Activated T-helper 1 cell treated with Interleukin-2 at 50 U/mL for 16 hours (primary cell): Measurements from ENCODE around the gene ZNF766.
A peak's percentile ranks its signal among the peaks of the same experiment; 100 is the strongest.
"Not testable (repeated sequence)": the region's sequence is repeated elsewhere in the genome, so short reads cannot be mapped to it uniquely, and the experiment has no call there.

Source experiments
- DNase-seq: peaks from one replicate; pipeline ENCODE4 v3.0.0-alpha.2; 2020; ENCODE audit warnings: low read depth

ZNF766 gene

DNA sequence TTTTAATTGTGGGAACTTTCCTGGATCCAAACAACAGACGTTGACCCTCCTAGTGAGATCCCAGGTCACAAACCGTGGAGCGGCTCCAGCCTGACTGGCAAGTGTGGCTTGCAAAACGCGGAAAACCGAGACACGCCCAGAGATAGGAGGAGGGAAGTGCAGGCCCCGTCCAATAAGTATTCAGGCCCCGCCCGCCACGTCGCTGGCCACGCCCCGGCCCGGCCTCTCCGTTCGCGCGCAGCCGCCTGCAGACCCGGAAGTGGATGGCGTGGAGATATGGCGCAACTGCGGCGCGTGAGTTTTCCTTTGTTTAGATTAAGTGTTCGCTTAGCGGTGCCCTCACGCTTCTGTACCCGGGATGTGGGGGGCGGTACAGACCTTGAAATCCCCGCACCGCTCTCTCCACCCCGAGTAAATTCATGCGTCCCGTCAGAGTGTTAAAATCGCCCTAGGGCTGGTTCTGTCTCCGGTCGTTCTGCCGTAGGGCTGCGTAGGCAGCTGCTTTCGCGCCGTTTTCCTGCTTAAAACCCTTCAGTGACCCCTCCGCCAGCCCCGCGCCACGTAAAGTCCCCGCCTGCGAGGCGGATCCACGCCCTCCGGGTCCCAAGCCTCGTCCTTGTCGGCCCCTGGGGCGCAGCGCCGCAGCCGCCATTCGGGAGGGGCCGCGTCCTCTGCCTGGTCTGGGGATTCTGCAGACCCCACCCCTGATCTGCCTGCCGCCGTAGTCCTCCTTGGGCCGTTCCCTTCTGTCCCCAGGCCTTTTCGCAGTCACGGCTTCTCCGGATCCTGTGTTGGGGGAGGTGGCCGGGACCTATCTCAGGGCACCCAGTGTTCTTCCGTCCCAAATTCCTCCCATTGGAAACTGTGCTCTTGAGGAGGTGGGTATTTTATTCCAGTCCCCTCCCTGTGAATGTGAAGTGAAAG lies at the start of gene ZNF766:
Gene ZNF766, plus strand, starts transcription at position 250 of the 924 bp plus-strand sequence. Its CDS starts 27 bp downstream, at position 277.
- peak; percentile 96 for DNase-seq

GRCh38 chr19:52219611-52220010 lies 49.8 kb upstream of the ZNF766 start:
- DNase-seq, result no peak

DNA sequence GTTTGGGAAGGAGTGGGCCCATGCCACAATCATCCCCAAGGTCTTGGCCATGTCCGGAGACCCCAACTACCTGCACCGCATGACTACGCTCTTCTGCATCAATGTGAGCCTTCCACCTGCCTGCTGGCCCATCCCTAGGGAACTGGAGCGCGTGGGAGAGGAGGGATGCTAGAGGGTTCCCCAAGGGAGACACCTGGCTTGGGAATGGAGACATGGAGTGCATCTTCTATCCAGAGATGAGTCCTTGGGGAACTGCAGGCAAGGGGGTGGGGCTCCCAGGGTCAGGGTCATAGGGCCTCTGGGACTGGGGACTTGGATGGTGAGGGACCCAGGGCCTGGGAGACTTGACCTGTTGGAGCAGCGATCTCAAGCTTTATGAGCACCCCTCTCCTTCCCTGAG lies 48.4 kb upstream of the ZNF766 start:
- DNase-seq, result no peak

DNA sequence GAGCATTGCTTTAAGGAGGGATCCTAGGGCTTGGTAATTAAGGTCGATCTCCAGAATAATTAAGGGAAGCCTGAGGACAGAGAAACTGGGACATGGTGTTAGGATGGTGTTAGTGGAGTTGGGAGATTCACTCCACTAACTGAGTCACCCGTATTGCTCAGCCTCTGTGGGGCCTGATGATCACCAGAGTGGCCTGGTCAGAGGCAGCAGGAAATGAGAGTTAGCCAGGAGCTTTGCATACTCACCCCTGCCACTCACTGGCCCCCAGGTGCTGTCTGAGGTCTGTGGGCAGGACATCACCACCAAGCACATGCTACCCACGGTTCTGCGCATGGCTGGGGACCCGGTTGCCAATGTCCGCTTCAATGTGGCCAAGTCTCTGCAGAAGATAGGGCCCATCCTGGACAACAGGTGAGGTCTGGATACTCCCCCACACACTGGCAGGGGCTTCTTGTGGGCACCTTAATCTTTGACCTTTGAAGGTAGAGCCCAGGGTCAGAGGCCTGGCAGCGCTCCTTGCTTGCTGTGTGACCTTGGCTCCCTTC lies 47.5 kb upstream of the ZNF766 start:
- no peak for DNase-seq

- no peak for DNase-seq
Measured at GRCh38 chr19:52224211-52224610, 45.2 kb upstream of the ZNF766 start.

DNA sequence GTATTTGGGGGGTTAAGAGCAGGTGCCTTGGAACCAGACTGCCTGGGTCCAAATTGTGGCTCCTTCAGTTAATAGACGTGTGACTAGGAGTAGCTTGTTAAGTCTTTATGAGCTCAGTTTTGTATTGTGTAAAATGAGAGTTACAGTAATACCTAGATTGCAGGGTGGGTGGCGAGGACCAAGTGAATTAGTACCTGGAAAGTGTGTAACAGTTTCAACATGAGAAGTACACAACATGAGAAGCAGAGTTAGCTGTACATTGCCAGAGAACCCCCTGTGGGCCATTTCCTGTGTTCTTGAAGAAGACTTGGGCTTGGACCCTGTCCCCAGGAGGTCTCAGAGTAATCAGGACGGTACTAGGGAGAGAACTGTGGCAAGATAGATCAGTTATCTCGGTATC lies 42.7 kb upstream of the ZNF766 start:
- DNase-seq, result no peak

- DNase-seq, result no peak
Measured at GRCh38 chr19:52227196-52227940, 42.0 kb upstream of the ZNF766 start.

DNA sequence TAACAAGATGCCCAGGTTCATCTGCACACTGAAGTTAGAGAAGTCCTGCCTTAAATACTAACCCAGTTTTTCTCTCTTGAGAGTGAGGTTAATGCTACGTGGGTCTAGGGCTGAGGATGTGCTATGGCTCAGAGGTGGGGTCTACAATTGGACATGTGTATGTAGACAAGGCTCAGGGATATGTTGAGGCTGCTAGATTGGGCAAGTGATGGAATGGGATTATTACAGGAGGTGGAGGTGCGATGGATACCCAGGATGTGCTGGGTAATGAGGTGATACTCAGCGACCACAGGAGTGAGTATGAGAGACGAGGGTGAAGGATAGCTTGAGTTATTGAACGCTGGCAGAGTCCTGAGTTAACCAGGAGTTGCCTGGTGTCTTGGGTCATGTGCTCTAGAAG lies 41.4 kb upstream of the ZNF766 start:
- no peak for DNase-seq

GRCh38 chr19:52229524-52229923 lies 39.9 kb upstream of the ZNF766 start:
- no peak for DNase-seq

- DNase-seq, result no peak
Measured at GRCh38 chr19:52230685-52231084, 38.7 kb upstream of the ZNF766 start.

GRCh38 chr19:52231154-52231910 lies 38.1 kb upstream of the ZNF766 start:
- no peak for DNase-seq

- no peak for DNase-seq
Measured at GRCh38 chr19:52234406-52234805, 35.0 kb upstream of the ZNF766 start.

- no peak for DNase-seq
Measured at GRCh38 chr19:52237197-52237596, 32.2 kb upstream of the ZNF766 start.

- peak; percentile 40 for DNase-seq
Measured at GRCh38 chr19:52237771-52238400, 31.5 kb upstream of the ZNF766 start.

DNA sequence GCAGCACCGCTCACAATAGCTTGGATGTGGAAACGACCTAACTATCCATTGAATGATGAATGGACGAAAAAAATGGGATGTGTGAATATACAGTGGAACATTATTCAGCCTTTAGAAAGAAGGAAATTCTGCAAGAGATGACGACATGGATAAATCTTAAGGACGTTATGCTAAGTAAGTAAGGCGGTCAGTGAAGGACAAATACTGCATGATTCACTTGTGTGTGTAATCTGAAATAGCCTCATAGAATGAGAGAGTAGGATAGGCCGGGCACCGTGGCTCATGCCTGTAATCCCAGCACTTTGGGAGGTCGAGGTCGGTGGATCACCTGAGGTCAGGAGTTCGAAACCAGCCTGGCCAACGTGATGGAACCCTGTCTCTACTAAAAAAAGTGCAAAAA lies 25.4 kb upstream of the ZNF766 start:
- DNase-seq, result no peak

GRCh38 chr19:52248241-52248640 lies 21.1 kb upstream of the ZNF766 start:
- peak; percentile 15 for DNase-seq

DNA sequence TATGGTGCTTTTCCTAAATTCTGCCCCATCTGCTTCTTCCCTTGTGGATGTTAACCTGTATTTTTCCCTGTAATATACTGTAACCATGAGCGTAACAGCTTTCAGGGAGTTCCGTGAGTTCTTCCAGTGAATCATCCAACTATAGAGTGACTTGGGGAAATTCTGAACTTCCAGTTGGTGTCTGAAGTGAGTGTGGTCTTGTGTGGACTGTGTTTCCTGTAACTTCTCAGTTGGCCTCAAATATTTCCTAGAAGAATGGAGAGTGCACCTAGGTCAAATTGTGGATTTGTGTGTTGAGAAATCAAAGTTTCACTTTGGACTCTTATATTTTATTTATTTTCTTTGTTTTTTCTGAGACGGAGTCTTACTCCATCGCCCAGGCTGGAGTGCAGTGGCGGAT lies 11.0 kb upstream of the ZNF766 start:
- no peak for DNase-seq

DNA sequence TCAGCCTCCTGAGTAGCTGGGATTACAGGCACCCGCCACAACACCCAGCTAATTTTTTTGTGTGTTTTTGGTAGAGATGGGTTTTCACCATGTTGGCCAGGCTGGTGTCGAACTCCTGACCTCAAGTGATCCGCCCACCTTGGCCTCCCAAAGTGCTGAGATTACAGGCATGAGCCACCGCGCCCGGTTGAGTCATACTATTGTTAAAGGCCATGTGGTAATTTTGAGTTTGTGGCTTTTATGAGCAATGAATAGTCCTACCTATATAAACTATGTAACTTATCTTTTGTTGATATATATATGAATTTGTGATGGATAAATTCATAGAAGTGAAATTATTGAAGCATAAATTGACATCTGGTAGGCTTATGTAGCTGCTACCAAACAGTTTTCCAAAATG lies 3.8 kb upstream of the ZNF766 start:
- DNase-seq, result not testable (repeated sequence)

DNA sequence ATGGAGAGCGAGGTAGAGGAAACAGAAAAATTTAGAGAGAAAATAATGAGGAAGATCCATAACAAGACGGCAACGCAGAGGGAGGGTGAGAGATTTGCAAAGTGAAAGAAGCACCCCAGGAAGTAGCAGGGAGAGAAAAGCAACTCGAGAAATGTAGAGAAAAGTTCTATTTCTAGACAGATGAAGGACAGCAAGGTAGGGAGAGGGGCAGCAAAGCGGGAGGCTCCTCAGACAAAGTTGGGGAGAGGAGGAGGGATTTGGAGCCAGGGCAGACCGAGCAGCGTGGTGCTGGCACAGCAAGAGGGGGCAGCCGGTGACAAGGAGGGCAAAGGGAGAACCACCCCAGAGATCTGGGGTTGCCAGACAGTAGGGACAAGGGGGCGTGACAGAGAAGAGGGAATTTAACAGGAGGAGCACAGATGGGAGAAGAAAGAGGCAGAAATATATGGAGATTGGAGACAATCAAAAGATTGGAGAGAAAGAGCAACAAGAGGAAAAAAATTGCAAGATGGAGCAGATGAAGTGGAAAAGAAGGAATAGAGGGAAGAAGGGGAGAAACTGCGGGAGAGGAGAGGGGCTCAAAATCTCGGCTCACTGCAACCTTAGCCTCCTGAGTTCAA lies 989 bp downstream of the ZNF766 start:
- no peak for DNase-seq

DNA sequence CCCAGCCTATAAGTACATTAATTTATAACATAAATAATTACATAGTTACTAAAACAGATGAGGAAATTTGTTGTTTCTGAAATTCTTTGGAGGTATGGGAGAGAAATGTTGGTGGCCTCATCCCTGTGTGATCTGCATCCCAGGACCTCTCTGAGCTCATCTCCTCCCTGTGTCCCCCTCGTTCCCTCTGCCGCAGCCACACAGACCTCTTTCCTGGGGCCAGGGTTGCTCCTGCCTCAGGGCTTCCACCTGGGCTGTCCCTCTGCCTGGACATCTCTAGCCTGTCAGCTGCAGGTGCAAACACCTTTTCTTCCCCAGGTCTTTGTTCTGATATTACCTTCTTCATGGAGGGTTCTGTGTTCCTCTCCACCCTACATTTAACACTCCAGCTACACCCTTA lies 3.9 kb downstream of the ZNF766 start:
- no peak for DNase-seq

DNA sequence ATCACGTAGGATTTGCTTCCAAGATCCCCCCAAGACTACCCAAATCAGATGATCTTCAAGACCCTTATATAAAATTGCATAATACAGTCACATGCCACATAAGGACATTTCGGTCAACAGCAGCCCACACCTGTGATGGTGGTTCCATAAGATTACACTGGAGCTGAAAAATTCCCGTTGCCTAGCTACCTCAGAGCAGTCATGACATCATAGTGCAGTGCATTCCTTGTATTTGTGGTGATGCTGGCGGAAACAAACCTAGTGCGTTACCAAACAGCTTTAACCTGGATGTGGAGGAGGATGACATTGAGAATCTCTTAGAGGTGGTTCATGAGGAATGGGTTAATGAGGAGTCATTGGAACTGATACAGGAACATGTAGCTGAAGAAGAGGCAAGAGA lies 4.8 kb downstream of the ZNF766 start:
- no peak for DNase-seq
